MM.1S (cell line): ENCODE data around the gene ZFP36L1.

Experiments
- DNase-seq: peaks from one replicate; pipeline ENCODE4 v3.0.0-alpha.2; 2015
- H2AFZ ChIP-seq: fragments of 300-600 bp; sonication (generic); 2 replicates; pipeline ENCODE4 v1.6.0; 2016; ENCODE audit warnings: antibody characterized with exemption, low read length
- H3F3A ChIP-seq: fragments of 300-600 bp; sonication (generic); 2 replicates; pipeline ENCODE4 v1.6.1; 2016; ENCODE audit warnings: mild to moderate bottlenecking, antibody characterized with exemption, low read length, moderate library complexity, mixed read lengths; ENCODE audit not compliant: insufficient read depth
- H3K27ac ChIP-seq: fragments of 300-600 bp; sonication (generic); 2 replicates; pipeline ENCODE4 v1.5.1; 2016; ENCODE audit warnings: mild to moderate bottlenecking, low read length
- H3K27me3 ChIP-seq: fragments of 300-600 bp; sonication (generic); replicated peaks from 2 replicates; pipeline ENCODE4 v1.6.0; 2016; ENCODE audit warnings: low read length; ENCODE audit not compliant: insufficient read depth
- H3K36me3 ChIP-seq: fragments of 300-600 bp; sonication (generic); replicated peaks from 2 replicates; pipeline ENCODE4 v1.6.1; 2016; ENCODE audit warnings: mild to moderate bottlenecking, low read length, mixed read lengths; ENCODE audit not compliant: insufficient read depth
- H3K4me1 ChIP-seq: fragments of 300-600 bp; sonication (generic); 2 replicates; pipeline ENCODE4 v1.6.1; 2016; ENCODE audit warnings: low read length, mixed read lengths
- H3K4me2 ChIP-seq: fragments of 300-600 bp; sonication (generic); 2 replicates; pipeline ENCODE4 v1.6.0; 2016; ENCODE audit warnings: low read depth, low read length
- H3K4me3 ChIP-seq: fragments of 300-600 bp; sonication (generic); 2 replicates; pipeline ENCODE4 v1.5.1; 2016; ENCODE audit warnings: low read length, mixed read lengths
- H3K79me2 ChIP-seq: fragments of 300-600 bp; sonication (generic); 2 replicates; pipeline ENCODE4 v1.6.1; 2016; ENCODE audit warnings: mixed run types, low read length, mixed read lengths
- H3K9ac ChIP-seq: fragments of 300-600 bp; sonication (generic); 2 replicates; pipeline ENCODE4 v1.6.1; 2016; ENCODE audit warnings: low read length, mixed read lengths
- H3K9me2 ChIP-seq: fragments of 300-600 bp; sonication (generic); replicated peaks from 2 replicates; pipeline ENCODE4 v1.6.1; 2016; ENCODE audit warnings: mild to moderate bottlenecking, low read length, mixed read lengths; ENCODE audit not compliant: insufficient read depth
- H3K9me3 ChIP-seq: fragments of 300-600 bp; sonication (generic); replicated peaks from 2 replicates; pipeline ENCODE4 v1.6.1; 2016; ENCODE audit warnings: mild to moderate bottlenecking, low read length, mixed read lengths; ENCODE audit not compliant: insufficient read depth
- H4K20me1 ChIP-seq: fragments of 300-600 bp; sonication (generic); 2 replicates; pipeline ENCODE4 v1.6.1; 2016; ENCODE audit warnings: mild to moderate bottlenecking, low read length, moderate library complexity, mixed read lengths; ENCODE audit not compliant: insufficient read depth
- CTCF ChIP-seq: fragments of 300-600 bp; sonication (generic); IDR thresholded peaks from 2 replicates; pipeline ENCODE4 v1.5.1; 2016; ENCODE audit warnings: antibody characterized with exemption, low read length, mixed read lengths
- EZH2 ChIP-seq: fragments of 300-600 bp; sonication (generic); optimal IDR thresholded peaks from 2 replicates; pipeline ENCODE3; 2017; ENCODE audit warnings: low read depth, mild to moderate bottlenecking, antibody characterized with exemption, low read length, mixed read lengths
- EZH2phosphoT487 ChIP-seq: fragments of 300-600 bp; sonication (generic); IDR thresholded peaks from 2 replicates; pipeline ENCODE4 v1.6.1; 2018; ENCODE audit warnings: antibody characterized with exemption, low read length

Gene ZFP36L1

GRCh38 chr14:68840454-68840853 lies 47.6 kb upstream of the ZFP36L1 start:
- Histone ChIP-seq H3K9me3 (no peaks in the 10 kb centered on the region), H3K79me2 (no peaks in the 10 kb centered on the region), H3K4me3 (no peak overlapping the region), H4K20me1 (no peaks in the 10 kb centered on the region), H3K4me2 (no peak overlapping the region), H3K27me3 (no peaks in the 10 kb centered on the region), H3F3A (no peaks in the 10 kb centered on the region), H3K4me1 (no peaks in the 10 kb centered on the region), H3K27ac (no peak overlapping the region), H2AFZ (no peak overlapping the region), H3K9ac (no peak overlapping the region), H3K9me2 (no peaks in the 10 kb centered on the region), H3K36me3 (no peaks in the 10 kb centered on the region)
- peak; percentile 38 for DNase-seq
- TF ChIP-seq CTCF (no peak), EZH2phosphoT487 (no peak), EZH2 (no peak)

- no peak overlapping the region for H3K9ac ChIP-seq
These were observed 43.2 kb upstream of the ZFP36L1 start for GRCh38 chr14:68836082-68836481.

GRCh38 chr14:68834816-68835215 lies 41.9 kb upstream of the ZFP36L1 start:
- H3K4me2 ChIP-seq: no peak overlapping the region
- no peaks in the 10 kb centered on the region for H3K9me2 ChIP-seq
- H3K9me3 ChIP-seq: no peaks in the 10 kb centered on the region
- no peaks in the 10 kb centered on the region for H3K36me3 ChIP-seq
- H3K79me2 ChIP-seq: no peaks in the 10 kb centered on the region
- no peak overlapping the region for H2AFZ ChIP-seq
- no peak for DNase-seq
- no peaks in the 10 kb centered on the region for H3K27me3 ChIP-seq
- no peaks in the 10 kb centered on the region for H3F3A ChIP-seq
- TF ChIP-seq CTCF (no peak), EZH2phosphoT487 (no peak), EZH2 (no peak)
- H3K9ac ChIP-seq: no peak overlapping the region
- H4K20me1 ChIP-seq: no peaks in the 10 kb centered on the region
- H3K4me1 ChIP-seq: no peaks in the 10 kb centered on the region
- H3K4me3 ChIP-seq: no peak overlapping the region
- H3K27ac ChIP-seq: no peak overlapping the region

More at GRCh38 chr14:68836082-68836481, 43.2 kb upstream of the ZFP36L1 start:
- H3K9me2 ChIP-seq: no peaks in the 10 kb centered on the region
- H3K9me3 ChIP-seq: no peaks in the 10 kb centered on the region
- no peak overlapping the region for H3K4me2 ChIP-seq
- H3K27me3 ChIP-seq: no peaks in the 10 kb centered on the region
- H3K27ac ChIP-seq: no peak overlapping the region
- DNase-seq: no peak
- H3F3A ChIP-seq: no peaks in the 10 kb centered on the region
- H3K79me2 ChIP-seq: no peaks in the 10 kb centered on the region
- H3K36me3 ChIP-seq: no peaks in the 10 kb centered on the region
- no peak overlapping the region for H3K4me3 ChIP-seq
- H2AFZ ChIP-seq: no peak overlapping the region
- H3K4me1 ChIP-seq: no peaks in the 10 kb centered on the region
- no peak for TF ChIP-seq CTCF
- TF ChIP-seq EZH2phosphoT487: no peak
- TF ChIP-seq EZH2: no peak
- H4K20me1 ChIP-seq: no peaks in the 10 kb centered on the region

- Histone ChIP-seq H3F3A (no peaks in the 10 kb centered on the region), H3K4me3 (no peak overlapping the region), H4K20me1 (no peaks in the 10 kb centered on the region), H3K36me3 (no peaks in the 10 kb centered on the region), H3K4me2 (no peak overlapping the region), H3K79me2 (no peaks in the 10 kb centered on the region), H3K9me3 (no peaks in the 10 kb centered on the region), H3K27me3 (no peaks in the 10 kb centered on the region), H3K9ac (no peak overlapping the region), H3K27ac (no peak overlapping the region), H2AFZ (no peak overlapping the region), H3K9me2 (no peaks in the 10 kb centered on the region), H3K4me1 (no peaks in the 10 kb centered on the region)
- DNase-seq: no peak
- no peak for TF ChIP-seq EZH2
- no peak for TF ChIP-seq EZH2phosphoT487
- TF ChIP-seq CTCF: no peak
These were observed 35.8 kb upstream of the ZFP36L1 start for GRCh38 chr14:68828698-68829097.
